ENCODE data around the gene HEATR9. TPM values are rescaled to one million over a fixed set of nuclear protein-coding genes. Genes with fewer than 3 reads are reported as not detected.

The HEATR9 gene
- total RNA-seq, 1 experiment from 2014 or later = not detected

DNA sequence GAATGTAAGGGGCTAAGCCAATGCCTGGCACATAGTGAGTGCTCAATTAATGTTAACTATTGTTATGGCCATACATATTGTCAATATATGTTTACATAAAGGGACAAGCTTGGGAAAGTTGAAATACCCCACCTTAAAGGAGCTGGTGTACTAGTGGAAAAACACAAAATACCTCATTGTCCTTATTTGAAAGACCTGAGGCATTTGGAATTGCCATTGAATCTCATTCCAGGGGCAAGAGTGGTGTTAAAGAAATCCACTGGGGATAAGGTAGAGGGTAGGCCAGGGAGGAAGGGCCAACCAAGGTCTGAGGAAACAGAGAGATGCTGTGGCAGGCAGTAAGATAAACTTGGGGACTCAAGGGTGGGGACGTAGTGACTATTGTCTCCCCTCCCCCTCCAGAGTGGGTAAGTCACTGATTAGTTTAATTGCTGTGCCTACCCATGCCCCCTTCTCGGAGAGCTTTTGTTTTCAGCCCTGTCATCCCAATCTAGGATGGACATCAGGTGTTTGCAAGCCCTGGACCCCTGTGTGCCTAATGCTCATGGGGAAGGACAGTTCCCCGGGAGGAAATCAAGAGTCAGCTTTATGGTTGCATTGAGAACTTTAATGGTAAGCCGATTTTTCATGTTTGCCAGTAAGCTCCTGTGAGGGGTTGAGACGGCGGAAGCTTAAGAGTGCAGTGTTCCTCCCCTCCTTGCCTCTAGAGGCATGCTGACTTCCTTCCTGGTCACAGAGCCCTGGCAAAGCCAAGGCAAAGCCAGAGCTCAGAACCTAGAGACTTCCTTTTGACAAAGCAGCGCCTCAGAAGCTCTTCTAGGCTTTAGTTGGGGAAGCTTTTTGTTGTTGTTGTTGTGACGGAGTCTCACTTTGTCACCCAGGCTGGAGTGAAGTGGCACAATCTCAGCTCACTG lies 2.5 kb upstream of the HEATR9 start:
- no peak for DNase-seq (ENCODE audit: low read depth, low spot score)

GRCh38 chr17:35867574-35867973 lies 1.1 kb downstream of the HEATR9 start:
- BruUV-seq (replicated peaks) = no TSS peak

More for the DNA sequence above, 2.5 kb upstream of the HEATR9 start:
- H3K9ac ChIP-seq (ENCODE audit: low read length) = no peak overlapping the region
- H3K79me2 ChIP-seq (ENCODE audit: insufficient read depth, low read length) = no peaks in the 10 kb centered on the region
- RAD21 ChIA-PET (ENCODE audit: low non-redundant PET in 1 of 2, low total read pairs in 2 of 2, uncharacterized antibody in 2 of 2, unreplicated experiment in 2 of 2) = no interaction called here
- H2AFZ ChIP-seq (ENCODE audit: low read depth, low read length, poor library complexity, severe bottlenecking) = no peak overlapping the region
- TF ChIP-seq, protein P1, sequence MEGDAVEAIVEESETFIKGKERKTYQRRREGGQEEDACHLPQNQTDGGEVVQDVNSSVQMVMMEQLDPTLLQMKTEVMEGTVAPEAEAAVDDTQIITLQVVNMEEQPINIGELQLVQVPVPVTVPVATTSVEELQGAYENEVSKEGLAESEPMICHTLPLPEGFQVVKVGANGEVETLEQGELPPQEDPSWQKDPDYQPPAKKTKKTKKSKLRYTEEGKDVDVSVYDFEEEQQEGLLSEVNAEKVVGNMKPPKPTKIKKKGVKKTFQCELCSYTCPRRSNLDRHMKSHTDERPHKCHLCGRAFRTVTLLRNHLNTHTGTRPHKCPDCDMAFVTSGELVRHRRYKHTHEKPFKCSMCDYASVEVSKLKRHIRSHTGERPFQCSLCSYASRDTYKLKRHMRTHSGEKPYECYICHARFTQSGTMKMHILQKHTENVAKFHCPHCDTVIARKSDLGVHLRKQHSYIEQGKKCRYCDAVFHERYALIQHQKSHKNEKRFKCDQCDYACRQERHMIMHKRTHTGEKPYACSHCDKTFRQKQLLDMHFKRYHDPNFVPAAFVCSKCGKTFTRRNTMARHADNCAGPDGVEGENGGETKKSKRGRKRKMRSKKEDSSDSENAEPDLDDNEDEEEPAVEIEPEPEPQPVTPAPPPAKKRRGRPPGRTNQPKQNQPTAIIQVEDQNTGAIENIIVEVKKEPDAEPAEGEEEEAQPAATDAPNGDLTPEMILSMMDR (IDR thresholded peaks at IDR 0.05 in 2 of 3, conservative IDR thresholded peaks at IDR 0.05 in 1 of 3; ENCODE audit: borderline replicate concordance in 1 of 3, insufficient read depth in 1 of 3, low read depth in 2 of 3, low read length in 2 of 3) = 0 out of 6 replicates have a peak, but pooled peaks of 1 of the 3 experiments have one; percentile 2
- TF ChIP-seq EZH2phosphoT487 (IDR thresholded peaks at IDR 0.05; ENCODE audit: borderline replicate concordance) = no peak
- no peaks in the 10 kb centered on the region for H3K9me2 ChIP-seq (ENCODE audit: insufficient read depth)
- POLR2A ChIA-PET = no interaction called here
- H3K27me3 ChIP-seq (ENCODE audit: insufficient read depth, low read length) = no peaks in the 10 kb centered on the region
- H3K4me1 ChIP-seq (ENCODE audit: control insufficient read depth in 1 of 2, insufficient read depth in 2 of 2, low read length in 2 of 2) = peaks cover 0 to 2% of the 10 kb centered on the region in 2 experiments; a peak in 2 of 4 replicates
- no peak overlapping the region for H3K27ac ChIP-seq (ENCODE audit: low read depth, low read length)
- CTCF ChIA-PET = interaction anchor here (0.9 kb wide), 1 partner anchor 107 kb away, joined by 3 read pairs; no protein-coding TSS in a partner anchor
- H3K4me3 ChIP-seq (replicated peaks in 1 of 2; ENCODE audit: low read depth in 1 of 2, low read length in 2 of 2) = no peak overlapping the region
- no peaks in the 10 kb centered on the region for H4K20me1 ChIP-seq (ENCODE audit: insufficient read depth)
- no peak overlapping the region for H3K4me2 ChIP-seq (ENCODE audit: low read length)
- intact Hi-C loops (cut with micrococcal nuclease) = no loop called here
- no peaks in the 10 kb centered on the region for H3K9me3 ChIP-seq (ENCODE audit: control insufficient read depth in 1 of 2, insufficient read depth in 1 of 2, low read depth in 1 of 2, low read length in 2 of 2)
- H3K36me3 ChIP-seq (ENCODE audit: control insufficient read depth in 1 of 2, insufficient read depth in 2 of 2, low read length in 2 of 2) = no peaks in the 10 kb centered on the region
- peak; percentile 57; the same call in 1 of the 2 replicates for ATAC-seq
- BruUV-seq (replicated peaks) = no TSS peak

More at GRCh38 chr17:35867574-35867973, 1.1 kb downstream of the HEATR9 start:
- ChIA-PET CTCF (no interaction called here), RAD21 (ENCODE audit: low non-redundant PET in 1 of 2, low total read pairs in 2 of 2, uncharacterized antibody in 2 of 2, unreplicated experiment in 2 of 2) (no interaction called here), POLR2A (no interaction called here)
- no peak overlapping the region for H3K4me3 ChIP-seq (replicated peaks in 1 of 2; ENCODE audit: low read depth in 1 of 2, low read length in 2 of 2)
- no peak for TF ChIP-seq ATF3 (IDR thresholded peaks at IDR 0.05)
- H3K9ac ChIP-seq (ENCODE audit: low read length) = no peak overlapping the region
- no peaks in the 10 kb centered on the region for H3K79me2 ChIP-seq (ENCODE audit: insufficient read depth, low read length)
- DNase-seq (ENCODE audit: low read depth, low spot score) (no peak), ATAC-seq (no peak)
- H3K27ac ChIP-seq (ENCODE audit: low read depth, low read length) = no peak overlapping the region
- H3K9me3 ChIP-seq (ENCODE audit: control insufficient read depth in 1 of 2, insufficient read depth in 1 of 2, low read depth in 1 of 2, low read length in 2 of 2) = no peaks in the 10 kb centered on the region
- H2AFZ ChIP-seq (ENCODE audit: low read depth, low read length, poor library complexity, severe bottlenecking) = no peak overlapping the region
- intact Hi-C loops (cut with micrococcal nuclease) = no loop called here
- H3K4me2 ChIP-seq (ENCODE audit: low read length) = no peak overlapping the region
- no peaks in the 10 kb centered on the region for H4K20me1 ChIP-seq (ENCODE audit: insufficient read depth)
- H3K9me2 ChIP-seq (ENCODE audit: insufficient read depth) = no peaks in the 10 kb centered on the region
- peaks cover 2 to 7% of the 10 kb centered on the region in 2 experiments; a peak in 3 of 4 replicates for H3K4me1 ChIP-seq (ENCODE audit: control insufficient read depth in 1 of 2, insufficient read depth in 2 of 2, low read length in 2 of 2)
- H3K36me3 ChIP-seq (ENCODE audit: control insufficient read depth in 1 of 2, insufficient read depth in 2 of 2, low read length in 2 of 2) = no peaks in the 10 kb centered on the region
- H3K27me3 ChIP-seq (ENCODE audit: insufficient read depth, low read length) = no peaks in the 10 kb centered on the region
